Astrocyte (in vitro differentiated cells and primary cell): ENCODE data around the gene SULT2B1. TPM values are rescaled to one million over a fixed set of nuclear protein-coding genes. Genes with fewer than 3 reads are reported as not detected.

Experiments used
- DNase-seq: peaks from one replicate; pipeline ENCODE4 v3.0.0-alpha.2; 2010; ENCODE audit warnings: low read depth
- FAIRE-seq: peaks from 2 replicates; lab custom pipeline; 2011; peaks lifted over from hg19 to GRCh38; lab: Jason Lieb, UNC
- H2AFZ ChIP-seq: 2 replicates; pipeline ENCODE4 v1.6.0; 2012; ENCODE audit warnings: low read depth, low read length, inconsistent platforms
- H3K27ac ChIP-seq: 2 replicates; pipeline ENCODE4 v1.5.1; 2011; ENCODE audit warnings: low read depth, low read length, inconsistent platforms
- H3K27me3 ChIP-seq: 2 replicates; pipeline ENCODE4 v1.6.0; 2011; ENCODE audit warnings: low read length, inconsistent platforms; ENCODE audit not compliant: insufficient read depth
- H3K36me3 ChIP-seq: 2 replicates; pipeline ENCODE4 v1.5.1; 2011; ENCODE audit warnings: low read length, inconsistent platforms; ENCODE audit not compliant: insufficient read depth
- H3K4me1 ChIP-seq: 2 replicates; pipeline ENCODE4 v1.5.1; 2011; ENCODE audit warnings: low read length, inconsistent platforms; ENCODE audit not compliant: insufficient read depth
- H3K4me2 ChIP-seq: 2 replicates; pipeline ENCODE4 v1.6.0; 2012; ENCODE audit warnings: low read length, inconsistent platforms
- H3K4me3 ChIP-seq: 2 replicates; pipeline ENCODE4 v1.5.1; 2011; ENCODE audit warnings: low read depth, mild to moderate bottlenecking, low read length, inconsistent platforms; ENCODE audit not compliant: insufficient read depth
- H3K79me2 ChIP-seq: 2 replicates; pipeline ENCODE4 v1.6.0; 2012; ENCODE audit warnings: mild to moderate bottlenecking, low read length, inconsistent platforms; ENCODE audit not compliant: insufficient read depth
- H3K9ac ChIP-seq: 2 replicates; pipeline ENCODE4 v1.6.0; 2012; ENCODE audit warnings: mild to moderate bottlenecking, low read length, inconsistent platforms
- H3K9me3 ChIP-seq: 2 replicates; pipeline ENCODE4 v1.5.1; 2012; ENCODE audit warnings: low read depth, mild to moderate bottlenecking, low read length, inconsistent platforms; ENCODE audit not compliant: insufficient read depth
- H4K20me1 ChIP-seq: 2 replicates; pipeline ENCODE4 v1.6.0; 2012; ENCODE audit warnings: low read length, inconsistent platforms; ENCODE audit not compliant: insufficient read depth
- H3K27ac Mint-ChIP-seq: one replicate; pipeline ENCODE4 v1.8.0; 2021; ENCODE audit warnings: mild to moderate bottlenecking, mixed read lengths; ENCODE audit not compliant: unreplicated experiment
- H3K27me3 Mint-ChIP-seq: one replicate; pipeline ENCODE4 v1.8.0; 2021; ENCODE audit warnings: low read depth, mixed read lengths; ENCODE audit not compliant: unreplicated experiment
- H3K36me3 Mint-ChIP-seq: one replicate; pipeline ENCODE4 v1.8.0; 2021; ENCODE audit warnings: low read depth, mixed read lengths; ENCODE audit not compliant: unreplicated experiment
- H3K4me1 Mint-ChIP-seq: one replicate; pipeline ENCODE4 v1.8.0; 2021; ENCODE audit warnings: low read depth, mixed read lengths; ENCODE audit not compliant: unreplicated experiment
- H3K4me3 Mint-ChIP-seq: one replicate; pipeline ENCODE4 v1.8.0; 2021; ENCODE audit warnings: mild to moderate bottlenecking, moderate library complexity, mixed read lengths; ENCODE audit not compliant: unreplicated experiment
- H3K9me3 Mint-ChIP-seq: one replicate; pipeline ENCODE4 v1.8.0; 2021; ENCODE audit warnings: mild to moderate bottlenecking, mixed read lengths; ENCODE audit not compliant: unreplicated experiment
- EZH2 ChIP-seq: IDR thresholded peaks from 2 replicates; pipeline ENCODE4 v1.6.1; 2012; ENCODE audit warnings: mild to moderate bottlenecking, low read length, inconsistent platforms; ENCODE audit not compliant: insufficient read depth
- total RNA-seq: library from RNA; stranded (reverse); gene quantifications from 2 replicates; pipeline ENCODE4 v1.2.1, GENCODE V29; 2021
- TF ChIP-seq, protein P1 (sequence below): IDR thresholded peaks from 2 replicates; pipeline ENCODE4 v1.5.1; 2011; ENCODE audit warnings: low read depth, mild to moderate bottlenecking, inconsistent platforms, low read length, moderate library complexity; ENCODE audit not compliant: insufficient read depth

Gene SULT2B1
- total RNA-seq, 1 donor from 2014 or later: not detected

DNA sequence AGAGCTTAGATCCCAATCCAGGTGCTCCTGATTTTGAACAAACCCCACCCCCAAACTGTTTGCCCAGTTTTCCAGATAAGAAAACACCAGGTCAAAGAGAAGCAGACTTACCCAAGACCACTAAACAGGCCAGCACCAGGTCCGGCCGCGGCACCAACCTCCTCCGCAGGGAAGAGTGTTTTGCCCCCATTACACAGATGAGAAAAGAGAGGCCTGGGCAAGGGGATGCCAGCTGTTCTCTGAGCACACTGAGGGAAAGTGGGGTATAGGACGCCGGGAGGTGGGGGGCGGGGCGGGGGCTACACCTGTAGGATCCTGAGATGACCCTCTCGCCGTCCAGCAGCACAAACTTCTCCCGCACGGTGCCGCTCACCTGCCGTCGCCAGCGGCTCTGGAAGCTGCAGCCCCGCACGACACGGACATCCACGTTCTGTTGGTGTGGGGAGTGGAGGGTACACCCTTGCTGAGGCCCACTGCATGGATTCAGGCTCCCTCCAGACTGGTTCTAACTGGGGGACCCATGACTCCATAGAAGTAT is 57.7 kb downstream of the SULT2B1 start:
- Histone ChIP-seq H3K27ac (no peak overlapping the region), H3K27me3 (no peaks in the 10 kb centered on the region), H3K4me1 (no peaks in the 10 kb centered on the region), H4K20me1 (peaks cover 10% of the 10 kb centered on the region), H3K4me2 (no peak overlapping the region), H3K4me3 (no peak overlapping the region), H3K36me3 (no peaks in the 10 kb centered on the region), H2AFZ (no peak overlapping the region), H3K79me2 (no peaks in the 10 kb centered on the region), H3K9ac (no peak overlapping the region), H3K9me3 (no peaks in the 10 kb centered on the region)
- H3K36me3 Mint-ChIP-seq: no peaks in the 10 kb centered on the region
- FAIRE-seq: no peak
- H3K4me1 Mint-ChIP-seq: peaks cover 7% of the 10 kb centered on the region
- no peaks in the 10 kb centered on the region for H3K9me3 Mint-ChIP-seq
- no peak overlapping the region for H3K27ac Mint-ChIP-seq
- H3K27me3 Mint-ChIP-seq: no peaks in the 10 kb centered on the region
- no peak for DNase-seq
- no peak overlapping the region for H3K4me3 Mint-ChIP-seq
- TF ChIP-seq, protein P1, sequence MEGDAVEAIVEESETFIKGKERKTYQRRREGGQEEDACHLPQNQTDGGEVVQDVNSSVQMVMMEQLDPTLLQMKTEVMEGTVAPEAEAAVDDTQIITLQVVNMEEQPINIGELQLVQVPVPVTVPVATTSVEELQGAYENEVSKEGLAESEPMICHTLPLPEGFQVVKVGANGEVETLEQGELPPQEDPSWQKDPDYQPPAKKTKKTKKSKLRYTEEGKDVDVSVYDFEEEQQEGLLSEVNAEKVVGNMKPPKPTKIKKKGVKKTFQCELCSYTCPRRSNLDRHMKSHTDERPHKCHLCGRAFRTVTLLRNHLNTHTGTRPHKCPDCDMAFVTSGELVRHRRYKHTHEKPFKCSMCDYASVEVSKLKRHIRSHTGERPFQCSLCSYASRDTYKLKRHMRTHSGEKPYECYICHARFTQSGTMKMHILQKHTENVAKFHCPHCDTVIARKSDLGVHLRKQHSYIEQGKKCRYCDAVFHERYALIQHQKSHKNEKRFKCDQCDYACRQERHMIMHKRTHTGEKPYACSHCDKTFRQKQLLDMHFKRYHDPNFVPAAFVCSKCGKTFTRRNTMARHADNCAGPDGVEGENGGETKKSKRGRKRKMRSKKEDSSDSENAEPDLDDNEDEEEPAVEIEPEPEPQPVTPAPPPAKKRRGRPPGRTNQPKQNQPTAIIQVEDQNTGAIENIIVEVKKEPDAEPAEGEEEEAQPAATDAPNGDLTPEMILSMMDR: no peak
- no peak for TF ChIP-seq EZH2

DNA sequence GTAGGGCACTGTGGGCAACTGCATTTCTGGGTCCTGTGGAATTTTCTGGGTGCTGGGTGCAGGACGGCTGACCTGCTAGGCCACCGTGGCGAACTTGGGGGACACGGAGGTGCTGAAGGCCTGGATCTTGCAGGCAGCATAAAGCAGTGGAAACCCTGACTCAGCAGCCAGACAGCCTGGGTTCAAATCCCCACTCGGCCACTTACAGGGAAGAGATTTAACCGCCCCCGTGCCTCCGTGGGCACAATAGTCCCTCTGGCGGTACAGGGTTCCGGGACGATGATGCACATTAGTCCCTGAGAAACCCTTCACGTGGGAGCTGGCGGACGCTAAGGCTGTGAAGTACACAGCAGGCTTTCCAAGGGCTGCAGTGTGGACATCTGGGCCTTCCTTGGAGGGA is 59.9 kb downstream of the SULT2B1 start:
- Mint-ChIP-seq H3K36me3 (peaks cover 6% of the 10 kb centered on the region), H3K4me3 (no peak overlapping the region), H3K4me1 (peaks cover 16% of the 10 kb centered on the region), H3K27me3 (no peaks in the 10 kb centered on the region), H3K27ac (no peak overlapping the region), H3K9me3 (no peaks in the 10 kb centered on the region)
- Histone ChIP-seq H3K4me3 (no peak overlapping the region), H3K36me3 (peaks cover 19% of the 10 kb centered on the region), H4K20me1 (peaks cover 32% of the 10 kb centered on the region), H3K27ac (no peak overlapping the region), H3K9me3 (no peaks in the 10 kb centered on the region), H3K79me2 (peaks cover 16% of the 10 kb centered on the region), H3K4me1 (peaks cover 19% of the 10 kb centered on the region), H3K27me3 (no peaks in the 10 kb centered on the region), H3K9ac (no peak overlapping the region), H2AFZ (no peak overlapping the region), H3K4me2 (no peak overlapping the region)
- FAIRE-seq: no peak
- no peak for DNase-seq
- no peak for TF ChIP-seq EZH2
- TF ChIP-seq, protein P1: no peak

DNA sequence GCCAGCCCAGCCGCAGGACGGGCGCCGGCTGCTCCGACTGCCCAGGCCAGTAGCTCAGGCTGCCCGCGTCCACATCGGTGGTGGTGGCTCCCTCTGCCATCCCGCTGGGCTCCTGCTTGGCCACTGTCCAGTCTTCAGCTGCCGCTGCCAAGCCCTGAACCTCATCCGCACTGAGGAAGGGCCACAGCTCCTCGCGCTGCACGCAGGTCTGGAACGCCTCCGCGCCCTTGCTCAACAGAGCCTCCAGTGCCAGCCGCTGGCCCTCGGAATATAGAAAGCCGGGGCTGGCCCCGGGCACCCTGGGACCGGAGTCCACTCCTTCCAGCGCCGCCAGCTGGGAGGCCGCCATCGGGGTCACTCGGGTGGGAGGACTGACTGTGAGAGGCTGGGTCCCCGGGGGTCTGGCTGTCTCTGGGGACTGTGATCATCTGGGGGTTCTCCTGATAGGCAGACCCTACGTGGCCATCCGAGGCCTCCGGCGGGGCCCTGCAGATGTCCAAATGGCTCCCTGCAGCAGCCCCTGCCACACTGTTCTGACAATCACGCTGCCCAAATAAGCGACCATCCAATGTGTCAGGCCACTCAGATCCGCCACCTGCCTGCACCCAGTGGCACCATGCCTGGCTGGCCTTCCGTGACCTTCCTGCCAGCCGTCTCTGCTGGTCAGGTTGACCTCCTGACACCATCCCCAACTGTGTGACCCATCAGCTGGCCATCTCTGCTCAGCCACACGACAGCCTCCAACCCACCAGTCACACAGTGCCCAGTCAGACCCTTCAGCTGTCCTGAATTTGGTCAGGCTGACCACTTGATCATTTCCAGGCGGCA is 61.3 kb downstream of the SULT2B1 start:
- H3K4me3 Mint-ChIP-seq: peak overlapping the region; percentile 62
- peaks cover 21% of the 10 kb centered on the region for H3K36me3 ChIP-seq
- no peak overlapping the region for H3K4me2 ChIP-seq
- H3K4me1 ChIP-seq: peaks cover 31% of the 10 kb centered on the region
- peak overlapping the region; percentile 44 for H3K27ac Mint-ChIP-seq
- H3K36me3 Mint-ChIP-seq: peaks cover 10% of the 10 kb centered on the region
- FAIRE-seq (no peak), DNase-seq (no peak)
- no peak overlapping the region for H3K4me3 ChIP-seq
- no peaks in the 10 kb centered on the region for H3K27me3 ChIP-seq
- H3K9me3 Mint-ChIP-seq: no peaks in the 10 kb centered on the region
- TF ChIP-seq, protein P1: no peak
- TF ChIP-seq EZH2: no peak
- no peaks in the 10 kb centered on the region for H3K27me3 Mint-ChIP-seq
- peaks cover 46% of the 10 kb centered on the region for H4K20me1 ChIP-seq
- peaks cover 30% of the 10 kb centered on the region for H3K79me2 ChIP-seq
- no peak overlapping the region for H2AFZ ChIP-seq
- no peak overlapping the region for H3K9ac ChIP-seq
- no peak overlapping the region for H3K27ac ChIP-seq
- peaks cover 23% of the 10 kb centered on the region for H3K4me1 Mint-ChIP-seq
- H3K9me3 ChIP-seq: no peaks in the 10 kb centered on the region
